GM18858 (cell line): Measurements from ENCODE around the gene TBKBP1.

ENCODE experiments used
- ATAC-seq: cut with Tn5 transposase; IDR thresholded peaks from one replicate; pipeline ENCODE4 v1.9.1; 2021; ENCODE audit not compliant: unreplicated experiment

Gene TBKBP1

GRCh38 chr17:47698749-47699535 lies 5.0 kb downstream of the TBKBP1 start:
- ATAC-seq = no peak

- no peak for ATAC-seq
These were observed 5.5 kb downstream of the TBKBP1 start for GRCh38 chr17:47699536-47699840.

GRCh38 chr17:47700471-47701449 lies 6.8 kb downstream of the TBKBP1 start:
- ATAC-seq = no peak

- ATAC-seq = no peak
These were observed 7.6 kb downstream of the TBKBP1 start for GRCh38 chr17:47701608-47702007.

- ATAC-seq = no peak
These were observed 8.5 kb downstream of the TBKBP1 start for GRCh38 chr17:47702391-47702995.

- no peak for ATAC-seq
These were observed 9.2 kb downstream of the TBKBP1 start for GRCh38 chr17:47703191-47703591.

GRCh38 chr17:47703671-47704070 lies 9.7 kb downstream of the TBKBP1 start:
- no peak for ATAC-seq

- ATAC-seq = no peak
These were observed 10.2 kb downstream of the TBKBP1 start for GRCh38 chr17:47704116-47704515.

- no peak for ATAC-seq
These were observed 10.8 kb downstream of the TBKBP1 start for GRCh38 chr17:47704736-47705135.

GRCh38 chr17:47705536-47706530 lies 11.9 kb downstream of the TBKBP1 start:
- ATAC-seq = no peak

GRCh38 chr17:47707056-47707804 lies 13.3 kb downstream of the TBKBP1 start:
- no peak for ATAC-seq

GRCh38 chr17:47707884-47708283 lies 13.9 kb downstream of the TBKBP1 start:
- no peak for ATAC-seq

GRCh38 chr17:47708312-47708863 lies 14.4 kb downstream of the TBKBP1 start:
- ATAC-seq = no peak

GRCh38 chr17:47708864-47709541 lies 15.0 kb downstream of the TBKBP1 start:
- no peak for ATAC-seq

- ATAC-seq = no peak
These were observed 15.6 kb downstream of the TBKBP1 start for GRCh38 chr17:47709594-47709993.

- no peak for ATAC-seq
These were observed 17.6 kb downstream of the TBKBP1 start for GRCh38 chr17:47711366-47712099.

GRCh38 chr17:47712330-47713023 lies 18.5 kb downstream of the TBKBP1 start:
- no peak for ATAC-seq
